22Rv1 (cell line): ENCODE measurements around the gene PRUNE2.

Experiments
- ZFX ChIP-seq: fragments of 450-650 bp; IDR thresholded peaks from 2 replicates; pipeline ENCODE4 v1.6.1; 2017; ENCODE audit warnings: antibody characterized with exemption, borderline replicate concordance
- TF ChIP-seq, protein P1 (sequence below): fragments of 450-650 bp; IDR thresholded peaks from 2 replicates; pipeline ENCODE4 v1.5.1; 2017; ENCODE audit warnings: mild to moderate bottlenecking

DNA sequence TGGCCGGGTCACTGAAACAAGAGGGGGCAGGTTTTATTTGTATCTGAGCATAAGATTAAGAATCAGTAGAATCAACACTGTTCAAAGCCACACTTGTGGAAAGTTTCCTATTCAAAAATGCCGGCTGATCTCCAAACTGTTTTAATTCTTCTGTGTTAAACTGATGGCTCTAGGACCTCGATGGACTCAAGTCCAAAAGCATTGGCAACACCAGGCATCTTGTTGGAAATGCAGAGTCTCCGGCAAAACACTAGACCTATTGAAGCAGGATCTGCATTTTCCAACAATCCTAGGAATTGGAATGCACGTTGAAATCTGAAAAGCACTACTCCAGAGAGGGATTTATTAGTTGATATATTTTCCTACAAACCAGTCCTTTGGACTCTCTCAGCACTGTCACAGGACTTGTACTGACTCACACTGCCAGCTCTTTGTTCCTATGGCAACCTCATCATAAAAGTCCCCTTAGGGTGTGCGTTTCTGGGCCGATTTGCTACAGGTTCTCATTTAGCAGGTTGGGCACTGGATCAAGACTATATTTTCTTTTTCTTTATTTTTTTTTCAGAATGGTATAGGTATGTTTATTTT, 189.7 kb downstream of the PRUNE2 start:
- TF ChIP-seq, protein P1, sequence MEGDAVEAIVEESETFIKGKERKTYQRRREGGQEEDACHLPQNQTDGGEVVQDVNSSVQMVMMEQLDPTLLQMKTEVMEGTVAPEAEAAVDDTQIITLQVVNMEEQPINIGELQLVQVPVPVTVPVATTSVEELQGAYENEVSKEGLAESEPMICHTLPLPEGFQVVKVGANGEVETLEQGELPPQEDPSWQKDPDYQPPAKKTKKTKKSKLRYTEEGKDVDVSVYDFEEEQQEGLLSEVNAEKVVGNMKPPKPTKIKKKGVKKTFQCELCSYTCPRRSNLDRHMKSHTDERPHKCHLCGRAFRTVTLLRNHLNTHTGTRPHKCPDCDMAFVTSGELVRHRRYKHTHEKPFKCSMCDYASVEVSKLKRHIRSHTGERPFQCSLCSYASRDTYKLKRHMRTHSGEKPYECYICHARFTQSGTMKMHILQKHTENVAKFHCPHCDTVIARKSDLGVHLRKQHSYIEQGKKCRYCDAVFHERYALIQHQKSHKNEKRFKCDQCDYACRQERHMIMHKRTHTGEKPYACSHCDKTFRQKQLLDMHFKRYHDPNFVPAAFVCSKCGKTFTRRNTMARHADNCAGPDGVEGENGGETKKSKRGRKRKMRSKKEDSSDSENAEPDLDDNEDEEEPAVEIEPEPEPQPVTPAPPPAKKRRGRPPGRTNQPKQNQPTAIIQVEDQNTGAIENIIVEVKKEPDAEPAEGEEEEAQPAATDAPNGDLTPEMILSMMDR, result no peak
- no peak for TF ChIP-seq ZFX
